Cardiac muscle cell (in vitro differentiated cells and primary cell): ENCODE data around the gene CFAP61. TPM values are rescaled to one million over a fixed set of nuclear protein-coding genes. Genes with fewer than 3 reads are reported as not detected.
A peak's percentile ranks its signal among the peaks of the same experiment; 100 is the strongest.

Experiments used
- DNase-seq, 2 donors: peaks; one replicate each; pipeline versions ENCODE4 v3.0.0 to v3.0.0-alpha.2; 2010 to 2017; ENCODE audit warnings: low read depth in 1 of 2, low spot score in 1 of 2
- H3K27ac ChIP-seq: fragments of 200-600 bp; sonication (generic); 2 replicates; pipeline ENCODE4 v1.5.1; 2016
- H3K27me3 ChIP-seq: fragments of 200-600 bp; sonication (generic); 2 replicates; pipeline ENCODE4 v1.6.0; 2016; ENCODE audit warnings: control low read depth
- H3K36me3 ChIP-seq: fragments of 200-600 bp; sonication (generic); 2 replicates; pipeline ENCODE4 v1.5.1; 2016; ENCODE audit warnings: control low read depth
- H3K4me1 ChIP-seq: fragments of 200-600 bp; sonication (generic); 2 replicates; pipeline ENCODE4 v1.8.1; 2017; ENCODE audit warnings: low read depth, mild to moderate bottlenecking, mixed run types
- H3K4me3 ChIP-seq: fragments of 200-600 bp; sonication (generic); 2 replicates; pipeline ENCODE4 v1.5.1; 2016; ENCODE audit warnings: mild to moderate bottlenecking
- H3K9me3 ChIP-seq: fragments of 200-600 bp; sonication (generic); 2 replicates; pipeline ENCODE4 v1.5.1; 2017; ENCODE audit warnings: low read depth, mild to moderate bottlenecking, control low read depth
- polyA plus RNA-seq: library from polyadenylated mRNA; unstranded; fragments of >200 nt; fragmentation: Nextera tagmentation; extraction: Ambion mirVana; gene quantifications from 2 replicates; pipeline ENCODE4 v1.2.1, GENCODE V29; 2016
- total RNA-seq: library from RNA; depleted of rRNA; stranded (reverse); fragments of >200 nt; gene quantifications from 2 replicates; pipeline ENCODE4 v1.2.3, GENCODE V29; 2016
- TF ChIP-seq, protein P1 (sequence below): IDR thresholded peaks from 2 replicates; pipeline ENCODE4 v1.5.1; 2012; ENCODE audit warnings: low read depth, mild to moderate bottlenecking, low read length

The CFAP61 gene
- total and polyA plus RNA-seq, 2 experiments from 2014 or later = 0.44 TPM; not detected in 1

DNA sequence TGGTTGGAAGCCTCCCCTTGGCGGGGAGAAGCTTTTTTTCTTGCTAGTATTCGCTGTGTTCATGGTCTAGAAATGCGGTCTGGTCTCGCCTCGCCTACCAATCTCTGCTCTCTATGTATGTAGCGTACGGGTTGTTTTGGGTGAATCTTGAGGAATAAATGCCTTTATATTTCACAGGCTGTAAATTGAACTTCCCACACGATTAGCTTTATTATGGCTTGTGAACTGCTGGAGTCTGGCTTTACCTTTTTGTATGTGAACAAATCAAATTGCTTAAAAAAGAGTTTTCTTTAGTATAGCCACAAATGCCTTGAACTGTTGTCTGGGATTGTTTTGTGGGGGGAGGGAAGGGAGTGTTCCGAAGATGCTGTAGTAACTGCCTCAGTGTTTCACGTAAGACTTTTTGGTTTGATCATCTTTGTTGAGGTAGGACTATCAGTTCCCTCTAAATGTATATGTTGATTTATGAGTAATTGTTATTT, 317.8 kb downstream of the CFAP61 start:
- TF ChIP-seq, protein P1, sequence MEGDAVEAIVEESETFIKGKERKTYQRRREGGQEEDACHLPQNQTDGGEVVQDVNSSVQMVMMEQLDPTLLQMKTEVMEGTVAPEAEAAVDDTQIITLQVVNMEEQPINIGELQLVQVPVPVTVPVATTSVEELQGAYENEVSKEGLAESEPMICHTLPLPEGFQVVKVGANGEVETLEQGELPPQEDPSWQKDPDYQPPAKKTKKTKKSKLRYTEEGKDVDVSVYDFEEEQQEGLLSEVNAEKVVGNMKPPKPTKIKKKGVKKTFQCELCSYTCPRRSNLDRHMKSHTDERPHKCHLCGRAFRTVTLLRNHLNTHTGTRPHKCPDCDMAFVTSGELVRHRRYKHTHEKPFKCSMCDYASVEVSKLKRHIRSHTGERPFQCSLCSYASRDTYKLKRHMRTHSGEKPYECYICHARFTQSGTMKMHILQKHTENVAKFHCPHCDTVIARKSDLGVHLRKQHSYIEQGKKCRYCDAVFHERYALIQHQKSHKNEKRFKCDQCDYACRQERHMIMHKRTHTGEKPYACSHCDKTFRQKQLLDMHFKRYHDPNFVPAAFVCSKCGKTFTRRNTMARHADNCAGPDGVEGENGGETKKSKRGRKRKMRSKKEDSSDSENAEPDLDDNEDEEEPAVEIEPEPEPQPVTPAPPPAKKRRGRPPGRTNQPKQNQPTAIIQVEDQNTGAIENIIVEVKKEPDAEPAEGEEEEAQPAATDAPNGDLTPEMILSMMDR = no peak
- Histone ChIP-seq H3K4me3 (no peak overlapping the region), H3K27ac (no peak overlapping the region), H3K27me3 (peaks cover 100% of the 10 kb centered on the region), H3K9me3 (no peaks in the 10 kb centered on the region), H3K4me1 (no peaks in the 10 kb centered on the region), H3K36me3 (no peaks in the 10 kb centered on the region)
- no peak for DNase-seq

DNA sequence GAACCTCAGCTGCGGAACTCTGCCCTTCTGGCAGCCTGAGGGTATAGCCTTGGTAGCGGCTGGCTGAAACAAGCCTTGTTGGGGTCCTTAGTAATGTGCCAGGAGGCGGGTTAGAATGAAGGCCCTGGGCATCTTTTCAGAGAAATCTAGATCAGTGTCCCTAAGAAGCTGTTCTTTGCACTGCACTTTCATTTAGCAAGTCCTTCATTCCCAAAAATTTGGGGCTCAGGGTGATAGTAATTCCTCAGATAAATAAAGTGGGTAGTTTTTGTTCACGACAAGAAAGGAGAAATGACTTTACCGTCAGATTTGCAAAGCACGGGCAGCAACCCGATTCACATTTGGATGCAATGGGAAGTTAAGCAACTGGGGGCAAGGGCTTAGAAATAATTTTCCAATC, 318.8 kb downstream of the CFAP61 start:
- TF ChIP-seq, protein P1 = no peak
- no peaks in the 10 kb centered on the region for H3K36me3 ChIP-seq
- no peak for DNase-seq

DNA sequence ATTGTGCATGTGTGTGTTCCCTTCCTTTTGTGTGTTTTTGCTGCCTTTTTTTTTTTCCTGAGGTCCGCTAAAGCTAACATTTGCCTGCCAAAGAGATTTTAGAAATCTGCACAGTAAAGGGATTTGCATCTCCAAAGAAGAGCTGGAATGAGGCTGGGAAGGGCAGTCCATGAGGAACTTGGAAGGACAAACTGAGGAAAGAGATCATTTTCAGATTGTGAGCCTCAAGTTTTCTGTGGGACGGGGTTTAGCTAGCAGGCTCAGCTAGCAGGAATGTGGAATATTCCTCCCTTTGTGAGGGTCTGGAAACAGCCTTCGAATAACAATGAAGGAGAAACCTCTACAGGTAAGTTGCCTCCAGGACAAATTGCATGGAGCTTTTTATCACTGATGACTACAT, 319.3 kb downstream of the CFAP61 start:
- Histone ChIP-seq H3K27me3 (peaks cover 100% of the 10 kb centered on the region), H3K36me3 (no peaks in the 10 kb centered on the region), H3K4me3 (no peak overlapping the region), H3K9me3 (no peaks in the 10 kb centered on the region), H3K27ac (no peak overlapping the region), H3K4me1 (no peaks in the 10 kb centered on the region)
- DNase-seq = no peak
- TF ChIP-seq, protein P1 = no peak

More for the DNA sequence above, 318.8 kb downstream of the CFAP61 start:
- Histone ChIP-seq H3K9me3 (no peaks in the 10 kb centered on the region), H3K4me3 (no peak overlapping the region), H3K27ac (no peak overlapping the region), H3K27me3 (peaks cover 100% of the 10 kb centered on the region), H3K4me1 (no peaks in the 10 kb centered on the region)

DNA sequence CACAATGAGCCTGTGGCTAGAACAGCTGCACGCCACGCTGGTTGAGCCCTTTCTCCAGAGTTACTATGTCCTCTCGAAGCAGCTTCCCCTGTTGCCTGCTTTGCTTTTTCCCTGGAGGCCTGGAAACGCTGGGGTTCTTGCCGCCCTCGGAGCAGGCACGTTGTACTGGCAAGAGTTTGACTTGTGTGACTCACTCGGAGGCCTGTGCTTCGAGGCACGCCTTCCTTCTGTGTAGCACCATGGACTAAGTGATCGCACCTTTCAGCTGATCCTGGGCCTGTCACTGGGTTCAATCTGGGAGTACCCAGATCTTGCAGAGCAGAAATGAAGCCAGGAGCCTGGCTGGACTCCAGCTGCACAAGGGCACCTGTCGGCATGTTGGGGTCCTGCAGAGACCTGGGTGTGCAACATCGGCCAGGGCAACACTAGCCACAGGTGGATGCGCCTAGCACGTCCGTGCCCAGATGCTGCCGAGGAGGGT, 320.8 kb downstream of the CFAP61 start:
- TF ChIP-seq, protein P1 = no peak
- peak in 1 of 2 donors; percentile 36 for DNase-seq
- no peak overlapping the region for H3K4me3 ChIP-seq
- no peak overlapping the region for H3K27ac ChIP-seq
- H3K4me1 ChIP-seq = no peaks in the 10 kb centered on the region
- H3K36me3 ChIP-seq = no peaks in the 10 kb centered on the region
- H3K9me3 ChIP-seq = no peaks in the 10 kb centered on the region
- H3K27me3 ChIP-seq = peaks cover 89% of the 10 kb centered on the region

DNA sequence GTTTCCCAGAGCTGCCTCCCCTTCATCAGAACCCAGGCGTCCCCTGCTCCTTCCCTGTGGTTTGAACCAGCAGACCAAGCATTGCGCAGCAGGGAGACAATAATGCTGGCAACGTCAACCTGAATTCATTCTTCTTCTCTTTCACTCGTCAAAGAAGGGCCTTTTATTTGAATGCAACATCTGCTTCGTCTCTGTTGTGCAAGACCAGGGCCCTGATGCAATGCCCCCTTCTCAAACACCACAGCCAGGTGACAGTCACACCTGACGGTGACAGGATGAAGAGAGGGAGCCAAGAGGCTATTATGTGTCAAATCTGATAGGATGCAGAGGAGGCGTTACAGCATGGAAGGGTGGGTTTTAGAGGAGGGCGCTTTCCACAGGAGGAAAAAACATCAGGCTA, 323.5 kb downstream of the CFAP61 start:
- no peak overlapping the region for H3K27ac ChIP-seq
- no peaks in the 10 kb centered on the region for H3K4me1 ChIP-seq
- TF ChIP-seq, protein P1 = no peak
- H3K4me3 ChIP-seq = no peak overlapping the region
- H3K9me3 ChIP-seq = no peaks in the 10 kb centered on the region
- DNase-seq = no peak
- peaks cover 62% of the 10 kb centered on the region for H3K27me3 ChIP-seq
- H3K36me3 ChIP-seq = no peaks in the 10 kb centered on the region
